Ishikawa (cell line): Measurements from ENCODE around the gene RNF180.
A peak's percentile ranks its signal among the peaks of the same experiment; 100 is the strongest.

Experiments
- CEBPB ChIP-seq: IDR thresholded peaks from 2 replicates; pipeline ENCODE4 v1.6.1; 2012
- CREB1 ChIP-seq: IDR thresholded peaks from 2 replicates; pipeline ENCODE4 v1.6.1; 2012; ENCODE audit warnings: low read depth
- EGR1 ChIP-seq: IDR thresholded peaks from 2 replicates; pipeline ENCODE4 v1.6.1; 2012
- EP300 ChIP-seq: IDR thresholded peaks from 2 replicates; pipeline ENCODE4 v1.6.1; 2012; ENCODE audit warnings: borderline replicate concordance
- FOXM1 ChIP-seq: IDR thresholded peaks from 2 replicates; pipeline ENCODE4 v1.6.1; 2012; ENCODE audit warnings: low read depth, borderline replicate concordance
- MAX ChIP-seq: IDR thresholded peaks from 2 replicates; pipeline ENCODE4 v1.6.1; 2012
- NFIC ChIP-seq: IDR thresholded peaks from 2 replicates; pipeline ENCODE4 v1.6.1; 2012
- RAD21 ChIP-seq: IDR thresholded peaks from 2 replicates; pipeline ENCODE4 v1.6.1; 2012; ENCODE audit warnings: low read depth
- REST ChIP-seq: IDR thresholded peaks from 2 replicates; pipeline ENCODE4 v1.6.1; 2012; ENCODE audit warnings: low read depth, mild to moderate bottlenecking
- TAF1 ChIP-seq: IDR thresholded peaks from 2 replicates; pipeline ENCODE4 v1.6.1; 2012; ENCODE audit warnings: low read depth, mild to moderate bottlenecking
- TCF12 ChIP-seq: IDR thresholded peaks from 2 replicates; pipeline ENCODE4 v1.6.1; 2012; ENCODE audit warnings: low read depth
- TEAD4 ChIP-seq: IDR thresholded peaks from 2 replicates; pipeline ENCODE4 v1.6.1; 2012
- USF1 ChIP-seq: IDR thresholded peaks from 2 replicates; pipeline ENCODE4 v1.6.1; 2012
- YY1 ChIP-seq: IDR thresholded peaks from 2 replicates; pipeline ENCODE4 v1.6.1; 2012; ENCODE audit warnings: low read depth
- ZBTB7A ChIP-seq: IDR thresholded peaks from 2 replicates; pipeline ENCODE4 v1.6.1; 2012; ENCODE audit warnings: low read depth

RNF180 gene

GRCh38 chr5:64165500-64166200 is at the start of gene RNF180:
Gene RNF180 (plus strand): TSS chr5:64165843. CDS start chr5:64200808, 34,965 bp downstream.
- TF ChIP-seq TEAD4 (no peak), EGR1 (no peak; the same call in 1 of the 2 replicates), CREB1 (no peak), YY1 (no peak), NFIC (no peak), MAX (0 out of 2 replicates have a peak, but pooled peaks have one; percentile 20), TAF1 (no peak), CEBPB (no peak), ZBTB7A (no peak; the same call in 1 of the 2 replicates)

- no peak for TF ChIP-seq YY1
- TF ChIP-seq REST, result no peak
- TF ChIP-seq EP300, result no peak
- TF ChIP-seq MAX, result no peak
- no peak for TF ChIP-seq RAD21
- no peak for TF ChIP-seq FOXM1
- TF ChIP-seq USF1, result no peak
- TF ChIP-seq TEAD4, result no peak
- TF ChIP-seq ZBTB7A, result no peak
- no peak for TF ChIP-seq EGR1
- TF ChIP-seq CEBPB, result no peak
- no peak for TF ChIP-seq TCF12
- TF ChIP-seq CREB1, result no peak
- no peak for TF ChIP-seq NFIC
- TF ChIP-seq TAF1, result no peak
These were observed 40.1 kb upstream of the RNF180 start for GRCh38 chr5:64125521-64125920.

GRCh38 chr5:64126202-64126741 is 39.4 kb upstream of the RNF180 start:
- TF ChIP-seq YY1, result no peak
- TF ChIP-seq FOXM1, result no peak
- TF ChIP-seq TCF12, result no peak
- no peak for TF ChIP-seq MAX
- no peak for TF ChIP-seq CEBPB
- no peak for TF ChIP-seq TEAD4
- no peak for TF ChIP-seq ZBTB7A
- TF ChIP-seq TAF1, result no peak
- no peak for TF ChIP-seq EP300
- no peak for TF ChIP-seq RAD21
- no peak for TF ChIP-seq REST
- TF ChIP-seq EGR1, result no peak
- no peak for TF ChIP-seq NFIC

- TF ChIP-seq USF1 (no peak), TCF12 (no peak), TEAD4 (no peak), TAF1 (no peak), CEBPB (no peak), ZBTB7A (no peak), FOXM1 (no peak), MAX (no peak), EGR1 (no peak), REST (no peak), EP300 (no peak), YY1 (no peak), CREB1 (no peak), RAD21 (no peak), NFIC (no peak)
These were observed 25.6 kb upstream of the RNF180 start for GRCh38 chr5:64140018-64140417.
